Skeletal muscle cell (primary cell): Measurements from ENCODE around the gene SMIM35.

Experiments
- DNase-seq: peaks from one replicate; pipeline ENCODE4 v3.0.0-alpha.2; 2010; ENCODE audit warnings: low read depth
- H3K4me3 ChIP-seq: 2 replicates; pipeline ENCODE4 v1.5.1; 2011; ENCODE audit warnings: low read depth, mild to moderate bottlenecking, control low read depth, low read length, moderate library complexity

The SMIM35 gene

GRCh38 chr11:118111744-118112035 lies 24.9 kb upstream of the SMIM35 start:
- H3K4me3 ChIP-seq, result no peak overlapping the region
- no peak for DNase-seq

DNA sequence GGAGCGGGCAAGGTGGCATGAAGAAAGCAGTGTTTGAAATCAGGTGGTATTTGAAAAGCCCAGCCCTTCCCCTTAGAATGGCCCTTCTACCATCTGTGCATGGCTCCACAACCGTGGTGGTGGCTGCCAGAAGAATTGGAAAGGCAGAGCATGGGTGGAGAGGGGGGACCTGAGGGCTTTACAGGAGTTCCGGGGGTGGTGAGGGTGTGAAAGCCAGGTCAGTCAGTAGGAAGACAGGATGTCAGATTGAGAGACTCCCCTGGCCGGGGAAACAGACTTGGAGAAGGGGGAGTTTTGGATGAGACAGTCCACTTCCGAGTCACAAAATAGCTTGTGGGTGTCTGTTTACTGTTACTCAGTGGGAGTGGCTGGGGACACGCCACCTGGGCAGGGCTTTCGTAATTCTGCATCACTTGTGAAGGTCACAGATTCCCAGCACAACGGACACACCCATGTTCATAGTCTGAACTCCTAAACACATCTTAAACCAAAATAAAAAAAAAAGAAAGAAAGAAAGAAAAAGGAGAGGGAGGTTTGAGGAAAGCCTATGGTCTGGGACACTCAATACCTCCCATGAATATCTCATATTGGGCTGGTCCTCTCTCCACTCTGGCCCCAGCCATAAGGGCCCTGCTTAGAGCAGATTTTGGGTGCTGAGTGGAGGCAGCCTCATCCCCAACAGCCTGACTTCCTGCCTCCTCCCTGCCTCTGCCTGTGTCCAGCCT lies 24.4 kb upstream of the SMIM35 start:
- DNase-seq, result no peak
- no peak overlapping the region for H3K4me3 ChIP-seq

GRCh38 chr11:118109231-118109630 lies 22.5 kb upstream of the SMIM35 start:
- DNase-seq, result no peak

DNA sequence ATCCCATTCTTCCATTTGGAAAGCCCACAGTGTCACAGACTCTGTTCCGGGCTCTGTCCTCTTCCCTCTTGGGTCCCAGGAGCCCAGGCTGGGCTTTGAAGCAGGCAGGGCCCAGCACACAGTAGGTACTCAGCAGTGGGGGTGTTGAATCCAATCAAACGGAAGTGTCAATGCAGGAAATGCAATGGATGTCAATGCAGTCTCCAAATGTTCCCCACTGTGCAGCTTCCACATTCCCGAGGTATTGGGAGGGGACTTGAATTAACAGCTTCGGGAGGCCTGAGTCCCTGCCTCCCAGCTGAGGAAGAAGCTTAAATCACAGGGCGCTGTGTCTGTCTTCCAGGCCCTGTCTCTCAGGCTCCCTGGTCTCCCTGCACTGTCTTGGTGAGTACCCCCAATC lies 21.8 kb upstream of the SMIM35 start:
- H3K4me3 ChIP-seq, result no peak overlapping the region
- no peak for DNase-seq

More at GRCh38 chr11:118109231-118109630, 22.5 kb upstream of the SMIM35 start:
- no peak overlapping the region for H3K4me3 ChIP-seq

DNA sequence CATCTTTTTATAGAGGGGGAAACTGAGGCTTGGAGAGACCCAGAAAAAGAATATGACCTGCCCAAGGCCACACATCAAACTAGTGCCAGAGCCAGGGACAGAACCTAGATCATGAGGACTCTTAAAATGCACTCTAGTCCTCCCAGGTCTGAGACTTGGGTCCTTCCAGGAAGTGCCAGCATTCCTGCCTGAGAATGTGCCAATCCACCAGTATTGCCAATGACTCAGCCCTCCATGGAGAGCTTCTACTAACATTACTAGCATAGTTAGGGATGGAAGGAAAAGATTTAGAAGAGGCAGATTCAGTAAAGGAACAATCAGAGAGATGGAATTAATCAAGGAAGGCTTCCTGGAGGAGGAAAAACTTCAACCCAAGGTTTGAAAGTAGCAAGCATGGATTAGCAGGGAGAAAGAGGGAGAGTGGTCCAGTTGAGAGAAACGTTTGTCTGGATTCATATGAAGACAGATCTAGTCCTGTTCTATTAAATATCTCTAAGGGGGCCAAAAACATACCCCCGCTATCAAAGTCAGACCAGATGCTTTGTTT lies 20.1 kb upstream of the SMIM35 start:
- no peak for DNase-seq
- no peak overlapping the region for H3K4me3 ChIP-seq

GRCh38 chr11:118105657-118106305 lies 19.0 kb upstream of the SMIM35 start:
- DNase-seq, result no peak
- no peak overlapping the region for H3K4me3 ChIP-seq

- H3K4me3 ChIP-seq, result no peak overlapping the region
- DNase-seq, result no peak
Measured at GRCh38 chr11:118104491-118104890, 17.7 kb upstream of the SMIM35 start.

GRCh38 chr11:118102721-118103261 lies 16.0 kb upstream of the SMIM35 start:
- no peak overlapping the region for H3K4me3 ChIP-seq
- no peak for DNase-seq

GRCh38 chr11:118100691-118101232 lies 14.0 kb upstream of the SMIM35 start:
- no peak overlapping the region for H3K4me3 ChIP-seq
- no peak for DNase-seq

DNA sequence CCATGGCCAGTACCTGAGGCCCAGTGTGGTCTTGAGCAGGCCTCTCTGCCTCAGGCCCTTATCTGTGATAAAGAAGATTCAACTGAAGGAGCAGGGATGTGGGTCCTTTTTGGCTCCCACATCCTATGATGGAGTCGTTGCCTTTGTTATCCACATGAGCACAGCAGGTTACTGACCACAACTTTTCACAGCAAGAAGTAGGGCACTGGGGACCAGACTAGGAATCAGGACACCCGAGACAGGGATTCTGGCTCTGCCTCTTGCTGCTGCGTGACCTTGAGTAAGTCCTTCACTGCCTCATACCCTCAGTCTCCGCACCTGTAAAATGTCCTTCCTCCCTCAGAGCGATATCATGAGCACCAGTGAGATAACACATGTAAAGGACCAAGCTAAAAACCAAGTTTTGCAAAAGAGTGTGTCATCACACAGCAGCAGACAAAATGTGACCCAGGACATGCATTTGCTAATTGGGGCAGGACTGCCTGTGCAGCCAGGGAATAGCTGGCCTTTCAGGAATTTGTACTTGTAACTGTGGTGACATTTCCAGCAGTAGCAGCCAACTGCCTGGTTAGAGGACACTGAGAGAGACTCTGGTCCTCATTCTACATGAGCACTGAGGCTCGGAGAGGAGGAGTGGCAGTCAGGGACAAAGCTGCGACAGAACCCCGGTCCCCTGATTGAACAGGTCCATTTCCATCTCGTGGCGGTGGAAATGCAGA lies 13.2 kb upstream of the SMIM35 start:
- H3K4me3 ChIP-seq, result no peak overlapping the region
- DNase-seq, result no peak

GRCh38 chr11:118098996-118099837 lies 12.5 kb upstream of the SMIM35 start:
- H3K4me3 ChIP-seq, result no peak overlapping the region
- DNase-seq, result no peak

DNA sequence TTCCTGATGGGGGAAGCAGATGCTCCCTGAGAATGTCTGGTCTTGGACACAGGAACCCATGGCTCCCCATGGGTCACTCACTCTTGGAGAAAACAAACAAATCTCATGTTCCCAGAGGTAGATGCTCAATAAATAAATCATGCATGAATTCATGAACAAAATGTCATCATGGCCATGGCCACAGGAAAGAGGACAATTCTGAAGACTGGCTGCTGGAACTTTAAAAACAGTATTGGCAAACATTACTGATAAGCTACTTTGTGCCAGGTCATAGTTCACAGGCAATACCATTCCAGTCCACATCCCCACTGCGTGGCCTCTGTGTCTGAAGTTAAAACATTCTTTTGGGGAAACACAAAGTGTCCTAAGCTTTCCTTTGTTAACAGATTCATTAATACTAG lies 9.2 kb upstream of the SMIM35 start:
- no peak for DNase-seq
- H3K4me3 ChIP-seq, result no peak overlapping the region

- H3K4me3 ChIP-seq, result no peak overlapping the region
- DNase-seq, result no peak
Measured at GRCh38 chr11:118095493-118095892, 8.7 kb upstream of the SMIM35 start.

GRCh38 chr11:118092907-118093571 lies 6.3 kb upstream of the SMIM35 start:
- DNase-seq, result no peak
- no peak overlapping the region for H3K4me3 ChIP-seq

DNA sequence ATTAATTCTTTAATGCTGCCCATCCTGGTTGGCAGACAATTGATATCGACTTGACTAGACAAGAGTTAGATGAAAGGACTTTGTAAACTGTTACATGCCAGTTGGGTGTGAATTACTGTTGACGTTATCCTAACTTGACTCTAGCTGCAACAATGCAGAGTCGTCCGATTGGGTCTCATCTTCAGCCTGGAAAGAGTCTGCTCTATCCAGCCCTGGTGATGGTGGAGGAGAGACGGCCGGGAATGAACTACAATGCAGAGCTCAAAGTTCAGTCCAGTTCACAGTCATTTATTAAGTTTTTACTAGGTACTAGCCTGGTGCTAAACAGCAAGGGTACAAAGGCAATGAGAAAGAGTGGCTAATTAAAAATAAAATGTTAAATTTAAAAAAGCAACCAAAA lies 4.9 kb upstream of the SMIM35 start:
- DNase-seq, result no peak
- no peak overlapping the region for H3K4me3 ChIP-seq

DNA sequence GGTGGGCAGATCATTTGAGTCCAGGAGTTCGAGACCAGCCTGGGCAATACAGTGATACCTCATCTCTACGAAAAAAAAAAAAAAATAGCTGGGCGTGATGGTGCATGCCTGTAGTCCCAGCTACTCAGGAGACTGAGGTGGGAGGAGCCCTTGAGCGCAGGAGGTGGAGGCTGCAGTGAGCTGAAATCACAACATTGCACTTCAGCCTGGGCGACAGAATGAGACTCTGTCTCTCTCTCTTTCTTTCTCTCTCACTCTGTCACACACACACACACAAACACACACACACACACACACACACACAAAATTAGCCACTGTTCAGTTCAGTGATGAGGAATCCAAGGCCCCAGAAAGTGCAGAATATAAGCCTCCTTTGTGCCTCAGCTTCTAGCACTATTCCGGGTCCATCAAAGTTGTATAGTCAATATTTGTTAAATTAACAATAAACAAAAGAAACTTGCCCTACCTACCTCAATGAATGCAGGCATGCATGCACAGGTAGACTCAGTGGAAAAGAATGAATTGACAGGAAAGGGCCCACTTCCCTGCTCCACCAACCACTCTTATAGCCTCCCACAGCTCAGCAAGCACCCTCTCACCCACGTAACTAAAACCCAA lies 3.9 kb upstream of the SMIM35 start:
- H3K4me3 ChIP-seq, result no peak overlapping the region
- DNase-seq, result no peak

GRCh38 chr11:118088531-118088930 lies 1.8 kb upstream of the SMIM35 start:
- DNase-seq, result no peak
- H3K4me3 ChIP-seq, result no peak overlapping the region

GRCh38 chr11:118087931-118088330 lies 1.2 kb upstream of the SMIM35 start:
- no peak for DNase-seq
- no peak overlapping the region for H3K4me3 ChIP-seq
